Prostate gland (tissue), 2 donors: Measurements from ENCODE around the gene PTX4. TPM values are rescaled to one million over a fixed set of nuclear protein-coding genes. Genes with fewer than 3 reads are reported as not detected.

Experiments
- DNase-seq: peaks from one replicate; pipeline ENCODE4 v3.0.0-alpha.2; 2019; ENCODE audit warnings: low spot score
- H3K27ac ChIP-seq, 2 donors: fragments of 200-600 bp; sonication (generic); 2 replicates each; pipeline ENCODE4 v1.5.1; 2017 to 2019
- H3K27me3 ChIP-seq: fragments of 200-600 bp; sonication (generic); replicated peaks from 2 replicates; pipeline ENCODE4 v1.5.1; 2019; ENCODE audit not compliant: insufficient read depth
- H3K36me3 ChIP-seq, 2 donors: fragments of 200-600 bp; sonication (generic); 1 replicate in 1 of 2; 2 replicates in 1 of 2; pipeline versions ENCODE4 v1.5.1 to v1.8.1; 2017 to 2019
- H3K4me1 ChIP-seq: fragments of 200-600 bp; sonication (generic); replicated peaks from 2 replicates; pipeline ENCODE4 v1.5.1; 2019
- H3K4me3 ChIP-seq, 2 donors: fragments of 200-600 bp; sonication (generic); 2 replicates each; pipeline ENCODE4 v1.5.1; 2017 to 2019
- H3K9me3 ChIP-seq: fragments of 200-600 bp; sonication (generic); 2 replicates; pipeline ENCODE4 v1.5.1; 2017
- POLR2A ChIP-seq: fragments of 450-650 bp; IDR thresholded peaks from one replicate; pipeline ENCODE4 v1.6.1; 2016; ENCODE audit warnings: antibody characterized with exemption, mild to moderate bottlenecking
- POLR2AphosphoS5 ChIP-seq: sonication (generic); formaldehyde crosslinking; IDR thresholded peaks from one replicate; pipeline ENCODE4 v1.6.1; 2017; ENCODE audit warnings: antibody characterized with exemption
- WGBS: methylation state at CpG from one replicate; pipeline ENCODE4 v1.1.5; 2018; 5-methylcytosine and 5-hydroxymethylcytosine counted together
- intact Hi-C: fragments of 100-400 bp; cut with DNase I; formaldehyde crosslinking; loops from one replicate; pipeline ENCODE4 v1.14.2; 2022
- total RNA-seq, 2 donors: library from RNA; depleted of rRNA; stranded (reverse); fragments of >200 nt; gene quantifications; one replicate each; pipeline ENCODE4 v1.1.0, GENCODE V29; 2016
- TF ChIP-seq, protein P1 (sequence below), 4 experiments: fragments of 200-600 bp in 2 of 4; fragments of 450-650 bp in 2 of 4; sonication (generic) in 2 of 4; IDR thresholded peaks; 1 replicate in 3 of 4; 2 replicates in 1 of 4; pipeline ENCODE4 v1.5.1; 2016 to 2019; ENCODE audit warnings: antibody characterized with exemption in 4 of 4, mild to moderate bottlenecking in 2 of 4, moderate library complexity in 2 of 4

The PTX4 gene
- total RNA-seq, 2 donors from 2014 or later = 2.2 TPM; not detected in 1

DNA sequence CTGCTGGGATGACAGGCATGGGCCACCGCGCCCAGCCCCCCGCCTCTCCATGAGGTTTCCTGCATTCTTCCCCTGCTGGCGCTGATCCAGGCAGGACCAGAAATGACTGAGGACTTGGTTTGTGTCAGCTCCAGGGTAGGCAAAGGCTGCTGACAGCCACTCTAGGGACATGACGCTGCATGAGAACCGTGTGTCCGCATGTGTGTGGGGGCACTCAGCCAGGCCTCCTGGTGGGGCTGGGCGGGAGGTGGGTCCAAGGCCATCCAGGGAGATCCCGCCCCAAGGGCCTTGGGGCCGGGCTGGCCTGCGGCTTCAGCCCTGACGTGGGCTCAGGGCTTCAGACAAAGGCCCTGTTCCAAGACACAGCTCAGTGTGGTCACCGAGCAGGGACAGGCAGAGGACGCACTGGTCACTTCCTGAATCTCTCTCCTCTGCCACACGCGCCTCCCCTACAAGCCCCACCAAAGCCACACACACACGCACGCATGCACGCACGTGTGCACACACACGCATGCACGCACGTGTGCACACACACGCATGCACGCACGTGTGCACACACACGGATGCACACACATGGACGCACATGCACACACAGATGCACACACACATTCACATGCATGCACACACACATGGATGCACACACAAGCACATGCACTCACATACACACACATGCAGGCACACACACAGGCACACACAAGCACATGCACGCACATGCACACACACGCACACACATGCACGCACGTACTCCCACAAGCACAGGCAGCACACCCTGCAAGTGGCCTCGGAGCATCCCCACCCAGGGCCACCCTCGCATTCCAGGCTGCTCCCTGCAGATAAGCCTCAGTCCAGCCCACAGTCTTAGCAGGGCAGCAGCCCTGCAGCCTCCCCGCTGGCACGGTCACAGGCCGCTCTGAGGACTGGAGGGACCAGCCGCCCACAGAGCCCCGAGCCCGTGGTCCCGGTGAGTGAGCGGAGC, 39.4 kb upstream of the PTX4 start:
- TF ChIP-seq, protein P1, sequence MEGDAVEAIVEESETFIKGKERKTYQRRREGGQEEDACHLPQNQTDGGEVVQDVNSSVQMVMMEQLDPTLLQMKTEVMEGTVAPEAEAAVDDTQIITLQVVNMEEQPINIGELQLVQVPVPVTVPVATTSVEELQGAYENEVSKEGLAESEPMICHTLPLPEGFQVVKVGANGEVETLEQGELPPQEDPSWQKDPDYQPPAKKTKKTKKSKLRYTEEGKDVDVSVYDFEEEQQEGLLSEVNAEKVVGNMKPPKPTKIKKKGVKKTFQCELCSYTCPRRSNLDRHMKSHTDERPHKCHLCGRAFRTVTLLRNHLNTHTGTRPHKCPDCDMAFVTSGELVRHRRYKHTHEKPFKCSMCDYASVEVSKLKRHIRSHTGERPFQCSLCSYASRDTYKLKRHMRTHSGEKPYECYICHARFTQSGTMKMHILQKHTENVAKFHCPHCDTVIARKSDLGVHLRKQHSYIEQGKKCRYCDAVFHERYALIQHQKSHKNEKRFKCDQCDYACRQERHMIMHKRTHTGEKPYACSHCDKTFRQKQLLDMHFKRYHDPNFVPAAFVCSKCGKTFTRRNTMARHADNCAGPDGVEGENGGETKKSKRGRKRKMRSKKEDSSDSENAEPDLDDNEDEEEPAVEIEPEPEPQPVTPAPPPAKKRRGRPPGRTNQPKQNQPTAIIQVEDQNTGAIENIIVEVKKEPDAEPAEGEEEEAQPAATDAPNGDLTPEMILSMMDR (IDR thresholded peaks at IDR 0.05) = no peak
- TF ChIP-seq POLR2AphosphoS5 (no peak), POLR2A (no peak)
- Histone ChIP-seq H3K36me3 (peaks cover 0 to 7% of the 10 kb centered on the region in 2 donors), H3K4me1 (no peaks in the 10 kb centered on the region), H3K9me3 (no peaks in the 10 kb centered on the region), H3K27ac (no peak overlapping the region), H3K4me3 (no peak overlapping the region), H3K27me3 (no peaks in the 10 kb centered on the region)
- intact Hi-C loops = no loop called here
- DNase-seq = no peak
- WGBS = 75% methylated on average over 42 of the region's 42 CpGs

DNA sequence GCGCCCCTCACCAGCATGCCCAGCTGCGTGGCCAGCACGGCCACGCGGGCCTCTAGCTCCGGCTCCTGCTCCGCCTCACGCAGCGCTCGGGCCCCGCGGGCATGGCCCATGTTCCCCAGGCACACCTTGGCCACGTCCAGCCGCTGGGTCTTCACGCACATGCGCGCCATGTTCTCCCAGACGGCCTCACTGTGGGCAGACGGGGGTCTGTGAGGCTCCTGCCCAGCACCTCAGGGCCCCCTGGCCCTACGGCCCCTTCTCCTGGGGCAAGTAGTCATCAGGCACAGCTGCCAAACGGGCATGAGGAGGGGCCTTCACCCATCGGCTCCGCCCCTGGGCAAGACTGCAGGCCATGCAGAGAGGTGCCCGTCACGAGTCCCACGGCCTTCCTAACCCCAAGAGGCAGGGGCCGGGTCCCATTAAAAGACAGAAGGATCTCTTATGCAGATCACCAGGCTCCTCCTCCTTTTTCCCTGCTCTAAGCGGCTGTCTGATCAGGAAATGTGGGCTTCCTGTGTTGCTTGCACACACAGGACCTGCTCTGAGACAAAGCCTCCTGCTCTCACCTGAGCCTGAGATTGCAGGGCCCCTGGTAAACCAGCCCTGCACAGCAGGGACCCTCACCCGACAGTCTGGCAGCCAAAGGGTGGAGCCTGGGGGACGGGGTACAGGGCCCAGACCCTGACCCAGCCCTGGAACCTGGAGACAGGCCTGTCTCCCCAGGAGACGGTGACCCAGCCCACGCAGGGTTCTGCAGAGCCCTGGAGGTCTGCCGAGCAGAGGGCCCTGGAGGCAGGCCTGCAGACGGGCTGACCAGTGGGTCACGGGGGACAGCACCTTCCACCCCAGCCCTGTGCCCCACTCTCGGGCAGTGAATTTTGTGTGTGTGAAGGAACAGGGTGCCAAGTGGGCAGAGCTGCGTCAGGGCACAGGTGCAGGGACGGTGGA, 38.1 kb upstream of the PTX4 start:
- intact Hi-C loops = no loop called here
- Histone ChIP-seq H3K9me3 (no peaks in the 10 kb centered on the region), H3K27ac (no peak overlapping the region), H3K4me3 (no peak overlapping the region), H3K27me3 (no peaks in the 10 kb centered on the region), H3K36me3 (peaks cover 0 to 7% of the 10 kb centered on the region in 2 donors), H3K4me1 (no peaks in the 10 kb centered on the region)
- WGBS = 88% methylated on average over 37 of the region's 38 CpGs
- DNase-seq = no peak
- TF ChIP-seq, protein P1 (IDR thresholded peaks at IDR 0.05) = no peak
- no peak for TF ChIP-seq POLR2AphosphoS5
- no peak for TF ChIP-seq POLR2A

DNA sequence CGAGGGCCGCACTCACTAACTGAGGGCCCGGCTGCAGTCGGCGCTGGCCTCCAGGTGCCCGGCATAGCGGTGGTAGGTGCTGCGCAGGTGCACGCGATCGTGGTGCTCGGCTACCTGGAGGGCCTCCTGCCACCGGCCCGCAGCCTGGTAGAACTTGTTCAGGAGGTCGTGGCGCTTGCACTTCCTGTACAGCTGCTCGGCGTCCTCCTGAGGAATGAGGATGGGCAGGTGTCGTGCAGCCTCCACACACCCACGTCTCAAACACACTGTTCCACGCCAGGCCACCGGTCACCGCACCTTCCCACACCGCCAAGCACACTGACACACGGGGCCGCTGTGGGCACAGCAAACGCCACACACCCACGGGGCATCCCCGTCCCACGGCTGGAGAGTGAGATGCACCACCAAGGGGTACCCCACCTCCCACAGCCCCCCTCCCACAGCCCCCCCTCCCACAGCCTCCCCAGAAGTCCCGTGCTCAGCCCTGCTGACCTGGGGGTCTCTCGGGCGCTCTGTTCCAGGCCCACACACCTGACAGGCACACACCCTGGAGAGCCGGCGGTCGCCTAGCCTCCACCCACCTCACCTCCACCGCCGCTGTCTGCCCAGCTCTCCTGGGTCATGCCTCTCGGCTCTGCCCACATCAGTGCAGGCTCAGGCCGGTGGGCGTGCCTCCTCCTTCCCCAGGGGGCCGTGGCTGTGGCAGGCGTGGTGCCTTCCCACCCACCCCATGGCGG, 37.3 kb upstream of the PTX4 start:
- no peak overlapping the region for H3K4me3 ChIP-seq
- H3K4me1 ChIP-seq = no peaks in the 10 kb centered on the region
- no peak for DNase-seq
- peaks cover 0 to 7% of the 10 kb centered on the region in 2 donors for H3K36me3 ChIP-seq
- H3K9me3 ChIP-seq = no peaks in the 10 kb centered on the region
- TF ChIP-seq POLR2AphosphoS5 = no peak
- TF ChIP-seq, protein P1 (IDR thresholded peaks at IDR 0.05) = no peak
- no peak for TF ChIP-seq POLR2A
- WGBS = 87% methylated on average over 44 of the region's 44 CpGs
- no peak overlapping the region for H3K27ac ChIP-seq
- no peaks in the 10 kb centered on the region for H3K27me3 ChIP-seq
- intact Hi-C loops = no loop called here

DNA sequence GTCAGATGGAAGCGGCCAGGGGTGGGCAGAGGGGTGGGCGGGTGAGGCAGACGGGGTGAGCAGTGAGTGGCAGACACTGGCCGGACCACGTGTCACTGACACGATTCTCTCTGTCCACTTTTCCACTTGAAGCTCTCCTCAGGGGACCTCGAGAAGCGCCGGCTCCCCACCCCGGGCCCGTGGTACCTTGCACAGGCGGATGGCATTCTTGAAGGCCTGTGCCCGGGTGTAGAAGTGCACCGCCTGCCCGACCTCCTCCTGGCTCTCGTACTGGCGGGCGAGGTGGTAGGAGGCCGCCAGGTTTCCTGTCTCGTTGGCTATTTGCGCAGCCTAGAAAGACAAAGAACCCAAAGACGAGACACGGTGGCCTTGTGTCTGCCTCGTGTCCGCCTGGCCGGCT, 35.6 kb upstream of the PTX4 start:
- intact Hi-C loops = no loop called here
- Histone ChIP-seq H3K4me1 (no peaks in the 10 kb centered on the region), H3K27ac (no peak overlapping the region), H3K27me3 (no peaks in the 10 kb centered on the region), H3K4me3 (no peak overlapping the region), H3K9me3 (no peaks in the 10 kb centered on the region), H3K36me3 (peaks cover 0 to 10% of the 10 kb centered on the region in 2 donors)
- TF ChIP-seq POLR2AphosphoS5 = no peak
- DNase-seq = no peak
- WGBS = 92% methylated on average over 26 of the region's 26 CpGs
